ENCODE results near the gene TSEN34.
"Not testable (repeated sequence)": the region's sequence is repeated elsewhere in the genome, so short reads cannot be mapped to it uniquely, and the experiment has no call there.

TSEN34 gene

GRCh38 chr19:54186351-54186750 lies 4.8 kb upstream of the TSEN34 start:
- in situ Hi-C loops (cut with HindIII; ENCODE audit: low sequenced_read_pairs): no loop called here

GRCh38 chr19:54186934-54187381 lies 4.2 kb upstream of the TSEN34 start:
- in situ Hi-C loops (cut with HindIII; ENCODE audit: low sequenced_read_pairs): no loop called here

- in situ Hi-C loops (cut with HindIII; ENCODE audit: low sequenced_read_pairs): no loop called here
Observed at GRCh38 chr19:54188215-54188871, 2.8 kb upstream of the TSEN34 start.

- in situ Hi-C loops (cut with HindIII; ENCODE audit: low sequenced_read_pairs): no loop called here
Observed at GRCh38 chr19:54189145-54189734, 1.9 kb upstream of the TSEN34 start, which contains the start of gene MBOAT7. Gene MBOAT7 (minus strand): TSS chr19:54189580. CDS start chr19:54188508, 1,072 bp downstream.

GRCh38 chr19:54189735-54190502 lies 1.2 kb upstream of the TSEN34 start:
- in situ Hi-C loops (cut with HindIII; ENCODE audit: low sequenced_read_pairs): no loop called here

- in situ Hi-C loops (cut with HindIII; ENCODE audit: low sequenced_read_pairs): no loop called here
Observed at GRCh38 chr19:54190503-54191010, 551 bp upstream of the TSEN34 start.

- in situ Hi-C loops (cut with HindIII; ENCODE audit: low sequenced_read_pairs): no loop called here
Observed at GRCh38 chr19:54191811-54192453, 824 bp downstream of the TSEN34 start.

GRCh38 chr19:54193011-54193410 lies 1.9 kb downstream of the TSEN34 start:
- in situ Hi-C loops (cut with HindIII; ENCODE audit: low sequenced_read_pairs): no loop called here

- in situ Hi-C loops (cut with HindIII; ENCODE audit: low sequenced_read_pairs): not testable (repeated sequence)
Observed at GRCh38 chr19:54194463-54194862, 3.4 kb downstream of the TSEN34 start.

GRCh38 chr19:54196536-54196935 lies 5.4 kb downstream of the TSEN34 start:
- in situ Hi-C loops (cut with HindIII; ENCODE audit: low sequenced_read_pairs): no loop called here

- in situ Hi-C loops (cut with HindIII; ENCODE audit: low sequenced_read_pairs): no loop called here
Observed at GRCh38 chr19:54197121-54197520, 6.0 kb downstream of the TSEN34 start.

GRCh38 chr19:54199401-54199800 lies 8.3 kb downstream of the TSEN34 start:
- in situ Hi-C loops (cut with HindIII; ENCODE audit: low sequenced_read_pairs): no loop called here

GRCh38 chr19:54201172-54201701 lies 10.1 kb downstream of the TSEN34 start:
- in situ Hi-C loops (cut with HindIII; ENCODE audit: low sequenced_read_pairs): no loop called here

GRCh38 chr19:54201980-54202379 lies 10.9 kb downstream of the TSEN34 start:
- in situ Hi-C loops (cut with HindIII; ENCODE audit: low sequenced_read_pairs): no loop called here

GRCh38 chr19:54203151-54203611 lies 12.1 kb downstream of the TSEN34 start:
- in situ Hi-C loops (cut with HindIII; ENCODE audit: low sequenced_read_pairs): no loop called here

GRCh38 chr19:54204767-54205468 lies 13.8 kb downstream of the TSEN34 start:
- in situ Hi-C loops (cut with HindIII; ENCODE audit: low sequenced_read_pairs): no loop called here

- in situ Hi-C loops (cut with HindIII; ENCODE audit: low sequenced_read_pairs): no loop called here
Observed at GRCh38 chr19:54206030-54206830, 15.1 kb downstream of the TSEN34 start.

- in situ Hi-C loops (cut with HindIII; ENCODE audit: low sequenced_read_pairs): no loop called here
Observed at GRCh38 chr19:54206831-54207177, 15.7 kb downstream of the TSEN34 start.

GRCh38 chr19:54207193-54207592 lies 16.1 kb downstream of the TSEN34 start:
- in situ Hi-C loops (cut with HindIII; ENCODE audit: low sequenced_read_pairs): not testable (repeated sequence)

GRCh38 chr19:54207676-54207982 lies 16.5 kb downstream of the TSEN34 start:
- in situ Hi-C loops (cut with HindIII; ENCODE audit: low sequenced_read_pairs): no loop called here
